H1 (cell line): Measurements from ENCODE around the gene STIL. TPM values are rescaled to one million over a fixed set of nuclear protein-coding genes. Genes with fewer than 3 reads are reported as not detected.

Experiments used
- CTCF ChIA-PET: fragments of 300-600 bp; sonication (Branson Sonifier 250); formaldehyde crosslinking; loops from one replicate; lab custom pipeline; 2021; ENCODE audit not compliant: partially characterized antibody; lab: Charles Lee
- POLR2A ChIA-PET: fragments of 300-600 bp; sonication (Branson Sonifier 250); formaldehyde crosslinking; loops from one replicate; lab custom pipeline; 2021; ENCODE audit warnings: inconsistent platforms; ENCODE audit not compliant: partially characterized antibody; lab: Charles Lee
- DNase-seq, 2 experiments: peaks; one replicate each; pipeline versions ENCODE4 v3.0.0 to v3.0.0-alpha.2; 2010 to 2022; ENCODE audit warnings: low spot score in 2 of 2, low read depth in 1 of 2, mixed read lengths in 1 of 2
- FAIRE-seq: peaks from 2 replicates; lab custom pipeline; 2011; peaks lifted over from hg19 to GRCh38; lab: Jason Lieb, UNC
- H2AFZ ChIP-seq: 2 replicates; pipeline ENCODE4 v1.8.1; 2012; ENCODE audit warnings: low read length, inconsistent platforms
- H2AK5ac ChIP-seq: 2 replicates; pipeline ENCODE4 v1.6.1; 2013; ENCODE audit warnings: low read depth, low read length
- H2BK120ac ChIP-seq: replicated peaks from 2 replicates; pipeline ENCODE3; 2013; ENCODE audit warnings: low read depth, low read length, inconsistent platforms
- H2BK12ac ChIP-seq: 2 replicates; pipeline ENCODE4 v1.6.1; 2013; ENCODE audit warnings: low read depth, low read length
- H2BK15ac ChIP-seq: 2 replicates; pipeline ENCODE4 v1.6.1; 2013; ENCODE audit warnings: low read length
- H2BK20ac ChIP-seq: 2 replicates; pipeline ENCODE4 v1.6.1; 2013; ENCODE audit warnings: low read length
- H2BK5ac ChIP-seq: 2 replicates; pipeline ENCODE4 v1.6.1; 2013; ENCODE audit warnings: low read depth, low read length
- H3K14ac ChIP-seq: 2 replicates; pipeline ENCODE4 v1.6.1; 2013; ENCODE audit warnings: inconsistent platforms; ENCODE audit not compliant: insufficient read length
- H3K18ac ChIP-seq: 2 replicates; pipeline ENCODE4 v1.6.1; 2013; ENCODE audit warnings: low read length; ENCODE audit errors: extremely low read depth
- H3K23ac ChIP-seq: 2 replicates; pipeline ENCODE4 v1.6.1; 2013; ENCODE audit warnings: inconsistent platforms; ENCODE audit not compliant: insufficient read length
- H3K23me2 ChIP-seq: 2 replicates; pipeline ENCODE4 v1.6.1; 2013; ENCODE audit warnings: low read depth, low read length
- H3K27ac ChIP-seq: 2 replicates; pipeline ENCODE4 v1.6.1; 2011; ENCODE audit warnings: low read depth, low read length, inconsistent platforms
- H3K27me3 ChIP-seq, 4 experiments: replicated peaks in 1 of 4; 1 replicate in 1 of 4; 2 replicates in 3 of 4; pipeline versions ENCODE4 v1.6.1 to v1.8.1; 2011 to 2013; ENCODE audit warnings: low read length in 3 of 4, mild to moderate bottlenecking in 3 of 4, inconsistent platforms in 2 of 4, mixed read lengths in 2 of 4, moderate library complexity in 1 of 4; ENCODE audit not compliant: control insufficient read depth in 3 of 4, insufficient read depth in 3 of 4; ENCODE audit errors: extremely low read depth in 1 of 4
- H3K36me3 ChIP-seq, 4 experiments: 2 replicates each; pipeline versions ENCODE4 v1.6.1 to v1.8.1; 2011 to 2013; ENCODE audit warnings: mild to moderate bottlenecking in 4 of 4, low read length in 3 of 4, moderate library complexity in 2 of 4, control low read depth in 1 of 4, inconsistent platforms in 1 of 4; ENCODE audit not compliant: insufficient read depth in 4 of 4, control insufficient read depth in 2 of 4
- H3K4ac ChIP-seq: replicated peaks from 2 replicates; pipeline ENCODE3; 2013; ENCODE audit warnings: low read length, low read depth, mixed read lengths, inconsistent platforms; ENCODE audit not compliant: insufficient read length
- H3K4me1 ChIP-seq, 4 experiments: replicated peaks in 1 of 4; 1 replicate in 1 of 4; 2 replicates in 3 of 4; pipeline versions ENCODE4 v1.6.1 to v1.8.1; 2011 to 2013; ENCODE audit warnings: low read length in 3 of 4, inconsistent platforms in 2 of 4, mixed read lengths in 1 of 4; ENCODE audit not compliant: insufficient read depth in 4 of 4, control insufficient read depth in 3 of 4
- H3K4me2 ChIP-seq, 2 experiments: 2 replicates each; pipeline versions ENCODE4 v1.6.1 to v1.8.1; 2011 to 2013; ENCODE audit warnings: low read depth in 2 of 2, low read length in 2 of 2, control low read depth in 1 of 2, inconsistent platforms in 1 of 2, mild to moderate bottlenecking in 1 of 2; ENCODE audit not compliant: insufficient read depth in 1 of 2
- H3K4me3 ChIP-seq, 4 experiments: fragments of 200-600, 300-600 bp in 1 of 4; sonication (generic), shearing (Covaris generic), sonication (Bioruptor Twin) in 1 of 4; 2 replicates each; pipeline versions ENCODE4 v1.5.1 to v1.8.1; 2011 to 2016; ENCODE audit warnings: low read length in 4 of 4, low read depth in 3 of 4, control low read depth in 2 of 4, inconsistent platforms in 2 of 4, mild to moderate bottlenecking in 2 of 4, mixed read lengths in 1 of 4, moderate library complexity in 1 of 4; ENCODE audit not compliant: insufficient read depth in 2 of 4; ENCODE audit errors: extremely low read depth in 1 of 4
- H3K56ac ChIP-seq: replicated peaks from 2 replicates; pipeline ENCODE3; 2013; ENCODE audit warnings: low read depth, mild to moderate bottlenecking, mixed read lengths, low read length, inconsistent platforms; ENCODE audit not compliant: insufficient read length
- H3K79me1 ChIP-seq: 2 replicates; pipeline ENCODE4 v1.6.1; 2013; ENCODE audit warnings: low read depth, low read length, control low read depth
- H3K79me2 ChIP-seq, 2 experiments: 2 replicates each; pipeline versions ENCODE4 v1.6.1 to v1.8.1; 2012 to 2013; ENCODE audit warnings: low read length in 2 of 2, mild to moderate bottlenecking in 2 of 2, inconsistent platforms in 1 of 2; ENCODE audit not compliant: insufficient read depth in 2 of 2, control insufficient read depth in 1 of 2
- H3K9ac ChIP-seq, 4 experiments: replicated peaks in 1 of 4; 1 replicate in 1 of 4; 2 replicates in 3 of 4; pipeline versions ENCODE4 v1.6.1 to v1.8.1; 2011 to 2013; ENCODE audit warnings: low read depth in 3 of 4, low read length in 3 of 4, control low read depth in 2 of 4, mild to moderate bottlenecking in 2 of 4, moderate library complexity in 2 of 4, inconsistent platforms in 1 of 4; ENCODE audit errors: extremely low read depth in 1 of 4
- H3K9me3 ChIP-seq, 2 experiments: 2 replicates each; pipeline versions ENCODE4 v1.6.1 to v1.8.1; 2012 to 2013; ENCODE audit warnings: mild to moderate bottlenecking in 2 of 2, moderate library complexity in 2 of 2, control low read depth in 1 of 2, inconsistent platforms in 1 of 2, low read depth in 1 of 2, low read length in 1 of 2, mixed read lengths in 1 of 2; ENCODE audit not compliant: insufficient read depth in 2 of 2
- H4K20me1 ChIP-seq, 2 experiments: replicated peaks in 1 of 2; 2 replicates each; pipeline versions ENCODE3 to v1.8.1; 2011 to 2013; ENCODE audit warnings: inconsistent platforms in 2 of 2, low read length in 2 of 2, mild to moderate bottlenecking in 1 of 2; ENCODE audit not compliant: insufficient read depth in 2 of 2, control insufficient read depth in 1 of 2
- H4K5ac ChIP-seq: 2 replicates; pipeline ENCODE4 v1.6.1; 2013; ENCODE audit warnings: low read length, low read depth, mixed read lengths, inconsistent platforms; ENCODE audit not compliant: insufficient read length
- H4K8ac ChIP-seq: 2 replicates; pipeline ENCODE4 v1.8.0; 2013; ENCODE audit warnings: mild to moderate bottlenecking, moderate library complexity, low read length, inconsistent platforms; ENCODE audit not compliant: insufficient read depth; ENCODE audit errors: extremely low read depth
- H4K91ac ChIP-seq: replicated peaks from 2 replicates; pipeline ENCODE3; 2013; ENCODE audit warnings: low read length, mixed read lengths, inconsistent platforms; ENCODE audit not compliant: insufficient read length
- KDM5A ChIP-seq: fragments of 200-600 bp; IDR thresholded peaks from 2 replicates; pipeline ENCODE4 v1.7.1; 2012; ENCODE audit warnings: mild to moderate bottlenecking, low read length, inconsistent platforms, mixed read lengths
- RXRA ChIP-seq: IDR thresholded peaks from 2 replicates; pipeline ENCODE4 v1.6.1; 2011; ENCODE audit warnings: low read depth, mild to moderate bottlenecking, low read length, moderate library complexity; ENCODE audit not compliant: insufficient read depth
- YY1 ChIP-seq: IDR thresholded peaks from 2 replicates; pipeline ENCODE4 v1.6.1; 2011; ENCODE audit warnings: low read depth, mild to moderate bottlenecking, low read length
- WGBS, 2 experiments: shearing (Covaris generic) in 1 of 2; methylation state at CpG; one replicate each; pipeline versions ENCODE4 v1.1.6 to v1.1.7; 2013 to 2015; ENCODE audit warnings: low lambda C conversion rate in 2 of 2, mixed read lengths in 2 of 2, inconsistent platforms in 1 of 2, low coverage in 1 of 2, missing lambda C conversion rate in 1 of 2; ENCODE audit not compliant: insufficient replicate concordance in 2 of 2, insufficient coverage in 1 of 2, insufficient read length in 1 of 2; ENCODE audit errors: extremely low coverage in 1 of 2, missing lambda C conversion rate in 1 of 2; 5-methylcytosine and 5-hydroxymethylcytosine counted together
- polyA plus RNA-seq, 7 experiments: library from polyadenylated mRNA; depleted of rRNA in 3 of 7; stranded (reverse) in 5 of 7; unstranded in 2 of 7; fragments of >200 nt in 5 of 7; fragments of 200-250 nt in 2 of 7; gene quantifications; 1 replicate in 5 of 7; 2 replicates in 1 of 7; 4 replicates in 1 of 7; pipeline versions ENCODE4 v1.2.1 to v1.2.3, GENCODE V29; 2011 to 2013; ENCODE audit warnings: missing spikeins in 2 of 7, mixed read lengths in 2 of 7
- total RNA-seq: library from RNA; stranded (reverse); fragmentation: NEBNext Ultra II Directional; extraction: Animal tissue kit (Norgen Biotek cat#: 25700); gene quantifications from 2 replicates; pipeline ENCODE4 v1.2.1, GENCODE V29; 2021
- TF ChIP-seq, protein P1 (sequence below): IDR thresholded peaks from 2 replicates; pipeline ENCODE4 v1.6.1; 2011; ENCODE audit warnings: low read depth, mild to moderate bottlenecking, low read length; ENCODE audit not compliant: insufficient read depth
- TF ChIP-seq, protein P2 (sequence below): IDR thresholded peaks from 2 replicates; pipeline ENCODE4 v1.6.1; 2011; ENCODE audit warnings: low read length, improper control_type of control experiment

The STIL gene
- total and polyA plus RNA-seq, 2 of the 8 experiments (the other 6 are each of a cell fraction or from before 2014, with no cell fraction given), result 13.6 to 25.1 TPM

DNA sequence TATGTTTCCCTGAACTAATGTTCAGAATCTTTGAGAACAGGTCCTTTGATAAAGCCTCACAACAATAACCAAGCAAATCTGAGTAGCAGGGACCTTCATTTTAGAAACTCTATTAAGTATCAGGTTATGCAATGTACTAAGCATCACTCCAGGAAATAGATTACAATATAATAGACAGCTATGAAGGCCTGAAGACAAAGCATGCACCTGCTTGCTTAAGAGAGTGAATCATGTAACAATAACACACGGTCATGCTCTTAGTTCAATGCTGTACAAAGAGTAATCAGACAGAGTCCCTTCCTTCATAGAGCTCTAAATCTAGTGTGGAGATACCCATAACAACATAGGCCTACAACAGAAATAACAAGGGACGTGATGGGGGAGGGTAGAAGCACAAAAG is 11.6 kb upstream of the STIL start:
- H3K4me1 ChIP-seq, result no peaks in the 10 kb centered on the region
- H2BK12ac ChIP-seq, result no peak overlapping the region
- no peaks in the 10 kb centered on the region for H4K20me1 ChIP-seq
- H2BK120ac ChIP-seq, result no peak overlapping the region
- H3K4ac ChIP-seq, result no peak overlapping the region
- POLR2A ChIA-PET, result interaction anchor here (2.8 kb wide), 1 partner anchor 9 kb away, joined by 7 read pairs; the partner anchor contains the start of gene CMPK1
- no peak overlapping the region for H3K27ac ChIP-seq
- CTCF ChIA-PET, result interaction anchor here (0.6 kb wide), 1 partner anchor 602 kb away, joined by 4 read pairs; no protein-coding TSS in a partner anchor
- no peak overlapping the region for H2AFZ ChIP-seq
- H4K8ac ChIP-seq, result no peak overlapping the region
- no peak overlapping the region for H2BK5ac ChIP-seq
- TF ChIP-seq, protein P1, sequence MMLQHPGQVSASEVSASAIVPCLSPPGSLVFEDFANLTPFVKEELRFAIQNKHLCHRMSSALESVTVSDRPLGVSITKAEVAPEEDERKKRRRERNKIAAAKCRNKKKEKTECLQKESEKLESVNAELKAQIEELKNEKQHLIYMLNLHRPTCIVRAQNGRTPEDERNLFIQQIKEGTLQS, result no peak
- no peak for TF ChIP-seq KDM5A
- TF ChIP-seq YY1, result no peak
- no peak for TF ChIP-seq RXRA
- TF ChIP-seq, protein P2, sequence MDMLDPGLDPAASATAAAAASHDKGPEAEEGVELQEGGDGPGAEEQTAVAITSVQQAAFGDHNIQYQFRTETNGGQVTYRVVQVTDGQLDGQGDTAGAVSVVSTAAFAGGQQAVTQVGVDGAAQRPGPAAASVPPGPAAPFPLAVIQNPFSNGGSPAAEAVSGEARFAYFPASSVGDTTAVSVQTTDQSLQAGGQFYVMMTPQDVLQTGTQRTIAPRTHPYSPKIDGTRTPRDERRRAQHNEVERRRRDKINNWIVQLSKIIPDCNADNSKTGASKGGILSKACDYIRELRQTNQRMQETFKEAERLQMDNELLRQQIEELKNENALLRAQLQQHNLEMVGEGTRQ, result no peak
- 85% methylated on average over 2 of the region's 2 CpGs; no CpG with 5 or more reads in 1 of the 2 experiments for WGBS, 2 experiments
- H4K5ac ChIP-seq, result no peak overlapping the region
- no peaks in the 10 kb centered on the region for H3K23me2 ChIP-seq
- no peaks in the 10 kb centered on the region for H3K79me1 ChIP-seq
- DNase-seq (no peak), FAIRE-seq (no peak)
- no peak overlapping the region for H3K18ac ChIP-seq
- H4K91ac ChIP-seq, result no peak overlapping the region
- H2AK5ac ChIP-seq, result no peak overlapping the region
- H3K27me3 ChIP-seq, result no peaks in the 10 kb centered on the region
- no peak overlapping the region for H3K4me3 ChIP-seq
- no peak overlapping the region for H2BK15ac ChIP-seq
- no peaks in the 10 kb centered on the region for H3K9me3 ChIP-seq
- H3K9ac ChIP-seq, result no peak overlapping the region
- H3K23ac ChIP-seq, result no peak overlapping the region
- no peak overlapping the region for H2BK20ac ChIP-seq
- H3K14ac ChIP-seq, result no peak overlapping the region
- H3K36me3 ChIP-seq, result no peaks in the 10 kb centered on the region
- no peak overlapping the region for H3K4me2 ChIP-seq
- H3K56ac ChIP-seq, result no peak overlapping the region
- no peaks in the 10 kb centered on the region for H3K79me2 ChIP-seq
